CD4-positive, alpha-beta T cell (primary cell): ENCODE measurements around the gene STIM2. TPM values are rescaled to one million over a fixed set of nuclear protein-coding genes. Genes with fewer than 3 reads are reported as not detected.
A peak's percentile ranks its signal among the peaks of the same experiment; 100 is the strongest.
"Not testable (repeated sequence)": the region's sequence is repeated elsewhere in the genome, so short reads cannot be mapped to it uniquely, and the experiment has no call there.

Source experiments
- ATAC-seq: fragments of 200-7000 bp; cut with Tn5 transposase; one replicate; pipeline ENCODE4 v1.10.0; 2022; ENCODE audit warnings: mild to moderate bottlenecking; ENCODE audit not compliant: poor library complexity
- CTCF ChIA-PET: fragments of 350-600 bp; sonication (Branson Sonifier 250); formaldehyde crosslinking; loops from one replicate; lab custom pipeline; 2021; ENCODE audit warnings: antibody characterized with exemption, inconsistent platforms; lab: Charles Lee
- POLR2A ChIA-PET: fragments of 350-600 bp; sonication (Branson Sonifier 250); formaldehyde crosslinking; loops from one replicate; lab custom pipeline; 2021; ENCODE audit warnings: antibody characterized with exemption, inconsistent platforms; lab: Charles Lee
- DNase-seq, 14 experiments: peaks; one replicate each; pipeline ENCODE4 v3.0.0-alpha.2; 2013 to 2020; ENCODE audit warnings: mixed read lengths in 2 of 14
- H3K27ac ChIP-seq, 2 donors: one replicate each; pipeline versions ENCODE4 v1.5.1 to v1.7.0; 2013; ENCODE audit warnings: low read length in 2 of 2, low read depth in 1 of 2, mild to moderate bottlenecking in 1 of 2
- H3K27me3 ChIP-seq, 2 experiments: 1 replicate in 1 of 2; 2 replicates in 1 of 2; pipeline versions ENCODE4 v1.6.1 to v1.7.0; 2013; ENCODE audit warnings: low read length in 2 of 2, control low read depth in 1 of 2, mild to moderate bottlenecking in 1 of 2, moderate library complexity in 1 of 2; ENCODE audit not compliant: insufficient read depth in 2 of 2, control insufficient read depth in 1 of 2
- H3K36me3 ChIP-seq: one replicate; pipeline ENCODE4 v1.6.1; 2013; ENCODE audit warnings: low read length, control low read depth; ENCODE audit not compliant: insufficient read depth
- H3K4me1 ChIP-seq: one replicate; pipeline ENCODE4 v1.6.1; 2013; ENCODE audit warnings: low read length, control low read depth; ENCODE audit not compliant: insufficient read depth
- H3K4me3 ChIP-seq: one replicate; pipeline ENCODE4 v1.5.1; 2013; ENCODE audit warnings: mild to moderate bottlenecking, low read length, moderate library complexity
- H3K9me3 ChIP-seq, 2 experiments: 1 replicate in 1 of 2; 2 replicates in 1 of 2; pipeline versions ENCODE4 v1.6.1 to v1.7.0; 2013; ENCODE audit warnings: low read length in 2 of 2, mild to moderate bottlenecking in 2 of 2, control low read depth in 1 of 2, moderate library complexity in 1 of 2; ENCODE audit not compliant: control insufficient read depth in 1 of 2, insufficient read depth in 1 of 2
- H3K27ac Mint-ChIP-seq: one replicate; pipeline ENCODE4 v1.8.0; 2020; ENCODE audit warnings: mixed read lengths
- H3K27me3 Mint-ChIP-seq: one replicate; pipeline ENCODE4 v1.8.0; 2021; ENCODE audit warnings: mixed read lengths
- H3K36me3 Mint-ChIP-seq: one replicate; pipeline ENCODE4 v1.8.0; 2021; ENCODE audit warnings: low read depth, mixed read lengths
- H3K4me1 Mint-ChIP-seq: one replicate; pipeline ENCODE4 v1.8.0; 2021; ENCODE audit warnings: low read depth, mixed read lengths
- H3K4me3 Mint-ChIP-seq: one replicate; pipeline ENCODE4 v1.8.0; 2020; ENCODE audit warnings: mild to moderate bottlenecking, mixed read lengths
- H3K9me3 Mint-ChIP-seq: one replicate; pipeline ENCODE4 v1.8.0; 2020; ENCODE audit warnings: mixed read lengths
- CTCF ChIP-seq: fragments of 200-600 bp; IDR thresholded peaks from one replicate; pipeline ENCODE4 v1.8.0; 2022; ENCODE audit warnings: antibody characterized with exemption, mild to moderate bottlenecking
- intact Hi-C, 2 experiments: fragments of 100-400 bp; cut with DNase I in 1 of 2; cut with micrococcal nuclease in 1 of 2; formaldehyde crosslinking; loops; one replicate each; pipeline versions ENCODE4 v1.15.1 to v1.9.0; 2023 to 2025; cut with DNase I, micrococcal nuclease
- total RNA-seq, 174 experiments: library from RNA in 2 of 174; stranded (reverse) in 2 of 174; gene quantifications; one replicate each; pipeline ENCODE4 v1.2.3 and lab custom pipeline; 2021 to 2026

The STIM2 gene
- total RNA-seq, 2 experiments from 2014 or later, result 53.7 to 54.9 TPM

GRCh38 chr4:26823583-26823982 is 37.1 kb upstream of the STIM2 start:
- CTCF ChIA-PET, result no interaction called here
- H3K4me1 ChIP-seq, result peaks cover 17% of the 10 kb centered on the region
- TF ChIP-seq CTCF, result no peak
- no peak overlapping the region for H3K4me3 ChIP-seq
- peaks cover 15% of the 10 kb centered on the region for H3K4me1 Mint-ChIP-seq
- no peaks in the 10 kb centered on the region for H3K36me3 ChIP-seq
- intact Hi-C loops, result no loop called here
- peaks cover 5% of the 10 kb centered on the region for H3K36me3 Mint-ChIP-seq
- no peak for DNase-seq
- no peak for ATAC-seq
- H3K4me3 Mint-ChIP-seq, result no peak overlapping the region
- H3K27ac Mint-ChIP-seq, result no peak overlapping the region
- POLR2A ChIA-PET, result no interaction called here
- H3K9me3 ChIP-seq, result peaks cover 7 to 11% of the 10 kb centered on the region in 2 experiments
- H3K27me3 ChIP-seq, result no peaks in the 10 kb centered on the region
- no peaks in the 10 kb centered on the region for H3K27me3 Mint-ChIP-seq
- H3K9me3 Mint-ChIP-seq, result peaks cover 10% of the 10 kb centered on the region
- H3K27ac ChIP-seq, result no peak overlapping the region

DNA sequence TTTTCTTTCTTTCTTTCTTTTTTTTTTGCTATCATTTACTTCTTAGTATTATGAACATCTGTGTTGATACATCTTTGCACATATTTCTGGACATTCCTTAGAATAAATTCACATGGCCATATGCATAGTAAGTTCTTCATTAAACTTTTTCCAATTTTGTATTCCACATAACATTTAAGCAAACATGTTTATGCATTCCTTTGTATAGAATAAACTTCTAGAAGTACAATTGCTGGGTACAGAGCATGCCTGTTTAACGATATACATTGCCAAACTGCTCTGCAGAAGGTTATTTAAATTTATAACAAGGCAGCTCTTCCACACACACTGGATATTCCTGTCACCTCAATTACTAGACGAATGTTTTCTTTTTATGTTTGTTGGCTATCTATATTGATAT is 36.0 kb upstream of the STIM2 start:
- Mint-ChIP-seq H3K27ac (no peak overlapping the region), H3K27me3 (no peaks in the 10 kb centered on the region), H3K9me3 (peaks cover 10% of the 10 kb centered on the region), H3K4me3 (no peak overlapping the region), H3K4me1 (peaks cover 15% of the 10 kb centered on the region), H3K36me3 (peaks cover 5% of the 10 kb centered on the region)
- ChIA-PET CTCF (no interaction called here), POLR2A (no interaction called here)
- Histone ChIP-seq H3K27me3 (no peaks in the 10 kb centered on the region), H3K4me3 (no peak overlapping the region), H3K36me3 (no peaks in the 10 kb centered on the region), H3K4me1 (peaks cover 17% of the 10 kb centered on the region), H3K27ac (no peak overlapping the region), H3K9me3 (peaks cover 7 to 11% of the 10 kb centered on the region in 2 experiments)
- intact Hi-C loops, result no loop called here
- TF ChIP-seq CTCF, result no peak
- ATAC-seq (no peak), DNase-seq (no peak)

GRCh38 chr4:26826721-26827120 is 33.9 kb upstream of the STIM2 start:
- ChIA-PET CTCF (no interaction called here), POLR2A (no interaction called here)
- no peak overlapping the region for H3K27ac Mint-ChIP-seq
- peaks cover 5% of the 10 kb centered on the region for H3K36me3 Mint-ChIP-seq
- Histone ChIP-seq H3K4me3 (no peak overlapping the region), H3K36me3 (no peaks in the 10 kb centered on the region), H3K27me3 (no peaks in the 10 kb centered on the region), H3K4me1 (peaks cover 14% of the 10 kb centered on the region), H3K9me3 (peaks cover 7 to 11% of the 10 kb centered on the region in 2 experiments), H3K27ac (no peak overlapping the region)
- H3K4me1 Mint-ChIP-seq, result peaks cover 15% of the 10 kb centered on the region
- intact Hi-C loops, result no loop called here
- H3K27me3 Mint-ChIP-seq, result no peaks in the 10 kb centered on the region
- ATAC-seq, result no peak
- no peak for TF ChIP-seq CTCF
- peak in 3 of 14 experiments; percentile 19 to 35 (median 32) for DNase-seq
- peaks cover 10% of the 10 kb centered on the region for H3K9me3 Mint-ChIP-seq
- no peak overlapping the region for H3K4me3 Mint-ChIP-seq

DNA sequence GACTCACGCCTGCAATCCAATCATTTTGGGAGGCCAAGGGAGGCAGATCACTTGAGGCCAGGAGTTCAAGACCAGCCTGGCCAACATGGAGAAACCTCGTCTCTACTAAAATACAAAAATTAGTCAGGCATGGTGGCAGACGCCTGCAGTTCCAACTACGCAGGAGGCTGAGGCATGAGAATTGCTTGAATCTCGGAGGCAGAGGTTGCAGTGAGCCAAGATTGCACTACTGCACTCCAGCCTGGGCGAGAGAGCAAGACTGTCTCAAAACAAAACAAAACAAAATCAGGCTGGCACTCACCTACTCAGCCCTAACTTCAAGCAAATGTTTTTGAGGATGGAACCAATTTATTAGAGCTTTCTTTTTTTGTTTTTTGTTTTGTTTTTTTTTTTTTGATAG is 33.3 kb upstream of the STIM2 start:
- H3K27me3 ChIP-seq, DNase-seq, H3K36me3 Mint-ChIP-seq, H3K36me3 ChIP-seq, H3K4me1 Mint-ChIP-seq, H3K4me1 ChIP-seq, intact Hi-C loops, H3K27ac ChIP-seq, H3K27ac Mint-ChIP-seq, H3K27me3 Mint-ChIP-seq, ATAC-seq, H3K4me3 Mint-ChIP-seq, H3K4me3 ChIP-seq, CTCF ChIA-PET: not testable (repeated sequence)
- H3K9me3 Mint-ChIP-seq, result peaks cover 10% of the 10 kb centered on the region
- POLR2A ChIA-PET, result interaction anchor here (0.6 kb wide), 1 partner anchor 22 kb away, joined by 3 read pairs; no protein-coding TSS in a partner anchor
- H3K9me3 ChIP-seq, result peaks cover 7 to 11% of the 10 kb centered on the region in 2 experiments
